Upper lobe of left lung (tissue), 6 donors: Measurements from ENCODE around the gene SECISBP2. TPM values are rescaled to one million over a fixed set of nuclear protein-coding genes. Genes with fewer than 3 reads are reported as not detected.

Experiments
- ATAC-seq, 2 donors: fragments of 200-7000 bp; cut with Tn5 transposase; one replicate each; pipeline ENCODE4 v1.9.1; 2022; ENCODE audit warnings: mild to moderate bottlenecking in 2 of 2, moderate library complexity in 2 of 2; ENCODE audit not compliant: low FRiP score in 2 of 2
- DNase-seq, 2 donors: peaks; one replicate each; pipeline ENCODE4 v3.0.0-alpha.2; 2019 to 2020
- H3K27ac ChIP-seq, 4 donors: fragments of 200-600 bp; sonication (generic); one replicate each; pipeline ENCODE4 v1.5.1; 2016 to 2019
- H3K27me3 ChIP-seq, 4 donors: fragments of 200-600 bp; sonication (generic); one replicate each; pipeline ENCODE4 v1.5.1; 2017 to 2019
- H3K36me3 ChIP-seq, 4 donors: fragments of 200-600 bp; sonication (generic); one replicate each; pipeline ENCODE4 v1.5.1; 2016 to 2019
- H3K4me1 ChIP-seq, 4 donors: fragments of 200-600 bp; sonication (generic); one replicate each; pipeline ENCODE4 v1.5.1; 2018 to 2019
- H3K4me3 ChIP-seq, 4 donors: fragments of 200-600 bp; sonication (generic); one replicate each; pipeline ENCODE4 v1.5.1; 2017 to 2019; ENCODE audit warnings: mild to moderate bottlenecking in 2 of 4, moderate library complexity in 1 of 4
- H3K9me3 ChIP-seq, 4 donors: fragments of 200-600 bp; sonication (generic); one replicate each; pipeline ENCODE4 v1.5.1; 2018 to 2019
- EP300 ChIP-seq, 4 donors: sonication (generic); formaldehyde crosslinking; IDR thresholded peaks; one replicate each; pipeline ENCODE4 v1.5.1; 2017; ENCODE audit warnings: antibody characterized with exemption in 4 of 4, control low read depth in 2 of 4
- POLR2A ChIP-seq, 4 donors: fragments of 450-650 bp; IDR thresholded peaks; one replicate each; pipeline ENCODE4 v1.5.1; 2016 to 2017; ENCODE audit warnings: antibody characterized with exemption in 4 of 4, mild to moderate bottlenecking in 2 of 4
- POLR2AphosphoS5 ChIP-seq, 2 donors: sonication (generic); formaldehyde crosslinking; IDR thresholded peaks; one replicate each; pipeline ENCODE4 v1.5.1; 2017; ENCODE audit warnings: antibody characterized with exemption in 2 of 2
- WGBS, 2 donors: methylation state at CpG; one replicate each; pipeline ENCODE4 v1.1.5; 2017 to 2018; 5-methylcytosine and 5-hydroxymethylcytosine counted together
- total RNA-seq, 6 donors: library from RNA; depleted of rRNA in 4 of 6; stranded (reverse); fragments of >200 nt in 4 of 6; gene quantifications; one replicate each; pipeline versions ENCODE4 v1.1.0 to v1.2.1, GENCODE V29; 2016 to 2021
- TF ChIP-seq, protein P1 (sequence below), 6 experiments: fragments of 450-650 bp in 4 of 6; fragments of 200-600 bp in 2 of 6; sonication (generic) in 2 of 6; IDR thresholded peaks; one replicate each; pipeline ENCODE4 v1.5.1; 2016 to 2019; ENCODE audit warnings: antibody characterized with exemption in 6 of 6
- donor health status: DM: no; HTN: no; CAD: no; lungs with moderate emphysema.
- donor health status: DM: no; HTN: yes; CAD: no; lungs with severe emphysema.

Gene SECISBP2
- total RNA-seq, 6 donors from 2014 or later, result 42.0 to 113 (median 60.0) TPM

- TF ChIP-seq, protein P1, sequence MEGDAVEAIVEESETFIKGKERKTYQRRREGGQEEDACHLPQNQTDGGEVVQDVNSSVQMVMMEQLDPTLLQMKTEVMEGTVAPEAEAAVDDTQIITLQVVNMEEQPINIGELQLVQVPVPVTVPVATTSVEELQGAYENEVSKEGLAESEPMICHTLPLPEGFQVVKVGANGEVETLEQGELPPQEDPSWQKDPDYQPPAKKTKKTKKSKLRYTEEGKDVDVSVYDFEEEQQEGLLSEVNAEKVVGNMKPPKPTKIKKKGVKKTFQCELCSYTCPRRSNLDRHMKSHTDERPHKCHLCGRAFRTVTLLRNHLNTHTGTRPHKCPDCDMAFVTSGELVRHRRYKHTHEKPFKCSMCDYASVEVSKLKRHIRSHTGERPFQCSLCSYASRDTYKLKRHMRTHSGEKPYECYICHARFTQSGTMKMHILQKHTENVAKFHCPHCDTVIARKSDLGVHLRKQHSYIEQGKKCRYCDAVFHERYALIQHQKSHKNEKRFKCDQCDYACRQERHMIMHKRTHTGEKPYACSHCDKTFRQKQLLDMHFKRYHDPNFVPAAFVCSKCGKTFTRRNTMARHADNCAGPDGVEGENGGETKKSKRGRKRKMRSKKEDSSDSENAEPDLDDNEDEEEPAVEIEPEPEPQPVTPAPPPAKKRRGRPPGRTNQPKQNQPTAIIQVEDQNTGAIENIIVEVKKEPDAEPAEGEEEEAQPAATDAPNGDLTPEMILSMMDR (IDR thresholded peaks at IDR 0.05), result no peak
- TF ChIP-seq POLR2A (IDR thresholded peaks at IDR 0.05), result no peak
- TF ChIP-seq EP300 (IDR thresholded peaks at IDR 0.05), result no peak
- Histone ChIP-seq H3K9me3 (no peaks in the 10 kb centered on the region), H3K36me3 (peaks cover 8 to 79% (median 50%) of the 10 kb centered on the region in 4 donors), H3K27ac (no peak overlapping the region), H3K4me1 (peaks cover 0 to 14% (median 11%) of the 10 kb centered on the region in 4 donors), H3K4me3 (no peak overlapping the region), H3K27me3 (no peaks in the 10 kb centered on the region)
- no peak for DNase-seq
- no peak for ATAC-seq
- WGBS, 2 donors, result 79 to 87% methylated on average over 5 of the region's 5 CpGs
Observed at GRCh38 chr9:89390578-89391116, 72.3 kb downstream of the SECISBP2 start.

- H3K9me3 ChIP-seq, result no peaks in the 10 kb centered on the region
- TF ChIP-seq POLR2AphosphoS5 (IDR thresholded peaks at IDR 0.05) (no peak), EP300 (IDR thresholded peaks at IDR 0.05) (no peak), POLR2A (IDR thresholded peaks at IDR 0.05) (no peak)
- TF ChIP-seq, protein P1 (IDR thresholded peaks at IDR 0.05), result no peak
- 69 to 93% methylated on average over 6 of the region's 6 CpGs for WGBS, 2 donors
- peaks cover 8 to 82% (median 45%) of the 10 kb centered on the region in 4 donors for H3K36me3 ChIP-seq
- H3K4me1 ChIP-seq, result peaks cover 0 to 14% (median 11%) of the 10 kb centered on the region in 4 donors
- no peak for ATAC-seq
- H3K27ac ChIP-seq, result no peak overlapping the region
- no peak overlapping the region for H3K4me3 ChIP-seq
- DNase-seq, result no peak
- no peaks in the 10 kb centered on the region for H3K27me3 ChIP-seq
Observed at GRCh38 chr9:89391585-89391984, 73.3 kb downstream of the SECISBP2 start.

DNA sequence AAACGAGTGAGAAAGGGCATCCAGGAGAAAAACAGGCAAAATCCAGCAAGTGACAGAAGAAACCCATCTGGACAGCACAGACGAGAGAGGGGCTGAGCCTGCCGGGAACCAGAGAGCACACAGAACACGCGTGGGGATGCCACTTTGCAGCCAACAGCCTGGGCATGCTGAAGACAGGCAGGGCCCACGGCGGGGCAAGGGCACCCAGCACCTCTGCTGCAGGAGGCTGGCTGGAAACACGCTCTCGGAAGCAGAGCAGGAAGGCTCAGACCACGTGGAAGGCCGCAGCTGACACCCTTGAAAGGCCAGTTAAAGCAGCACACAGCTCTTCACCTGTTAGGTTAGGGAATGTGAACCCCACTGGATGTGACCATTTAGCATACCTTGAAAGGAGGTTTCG, 76.1 kb downstream of the SECISBP2 start:
- no peaks in the 10 kb centered on the region for H3K9me3 ChIP-seq
- no peak for ATAC-seq
- peaks cover 8 to 66% (median 34%) of the 10 kb centered on the region in 4 donors for H3K36me3 ChIP-seq
- no peak for TF ChIP-seq EP300 (IDR thresholded peaks at IDR 0.05)
- WGBS, 2 donors, result 89 to 92% methylated on average over 12 of the region's 12 CpGs
- no peaks in the 10 kb centered on the region for H3K27me3 ChIP-seq
- H3K4me1 ChIP-seq, result no peaks in the 10 kb centered on the region
- no peak overlapping the region for H3K4me3 ChIP-seq
- no peak for DNase-seq
- no peak overlapping the region for H3K27ac ChIP-seq

- 75 to 87% methylated on average over 8 to 11 of the region's 11 CpGs for WGBS, 2 donors
Observed at GRCh38 chr9:89395931-89396710, 77.8 kb downstream of the SECISBP2 start.

GRCh38 chr9:89397471-89397870, 79.2 kb downstream of the SECISBP2 start:
- no peak for TF ChIP-seq POLR2A (IDR thresholded peaks at IDR 0.05)
- no peak for TF ChIP-seq EP300 (IDR thresholded peaks at IDR 0.05)
- TF ChIP-seq POLR2AphosphoS5 (IDR thresholded peaks at IDR 0.05), result no peak
- TF ChIP-seq, protein P1 (IDR thresholded peaks at IDR 0.05), result no peak
- 91 to 99% methylated on average over 5 of the region's 5 CpGs for WGBS, 2 donors

More at GRCh38 chr9:89395931-89396710, 77.8 kb downstream of the SECISBP2 start:
- Histone ChIP-seq H3K27me3 (no peaks in the 10 kb centered on the region), H3K4me3 (no peak overlapping the region), H3K9me3 (no peaks in the 10 kb centered on the region), H3K27ac (no peak overlapping the region), H3K4me1 (peaks cover 0 to 4% (median 0%) of the 10 kb centered on the region in 4 donors), H3K36me3 (peaks cover 1 to 52% (median 27%) of the 10 kb centered on the region in 4 donors)
- no peak for TF ChIP-seq POLR2A (IDR thresholded peaks at IDR 0.05)
- TF ChIP-seq, protein P1 (IDR thresholded peaks at IDR 0.05), result no peak
- no peak for TF ChIP-seq EP300 (IDR thresholded peaks at IDR 0.05)
- no peak for TF ChIP-seq POLR2AphosphoS5 (IDR thresholded peaks at IDR 0.05)
- DNase-seq (no peak), ATAC-seq (no peak)

More at GRCh38 chr9:89397471-89397870, 79.2 kb downstream of the SECISBP2 start:
- Histone ChIP-seq H3K27me3 (no peaks in the 10 kb centered on the region), H3K27ac (no peak overlapping the region), H3K4me1 (peaks cover 0 to 4% (median 0%) of the 10 kb centered on the region in 4 donors), H3K9me3 (no peaks in the 10 kb centered on the region), H3K4me3 (no peak overlapping the region), H3K36me3 (peaks cover 0 to 43% (median 23%) of the 10 kb centered on the region in 4 donors)
- ATAC-seq (no peak), DNase-seq (no peak)
